IPS-18c (cell line): ENCODE measurements around the gene LAMC3.

Source experiments
- H3K4me3 ChIP-seq: 2 replicates; pipeline ENCODE4 v1.7.0; 2013; ENCODE audit warnings: low read depth, mild to moderate bottlenecking, low read length, moderate library complexity; ENCODE audit not compliant: insufficient read depth
- H3K9me3 ChIP-seq: one replicate; pipeline ENCODE4 v1.6.1; 2013; ENCODE audit warnings: mild to moderate bottlenecking, low read length, moderate library complexity; ENCODE audit not compliant: control insufficient read depth, insufficient read depth

Gene LAMC3

DNA sequence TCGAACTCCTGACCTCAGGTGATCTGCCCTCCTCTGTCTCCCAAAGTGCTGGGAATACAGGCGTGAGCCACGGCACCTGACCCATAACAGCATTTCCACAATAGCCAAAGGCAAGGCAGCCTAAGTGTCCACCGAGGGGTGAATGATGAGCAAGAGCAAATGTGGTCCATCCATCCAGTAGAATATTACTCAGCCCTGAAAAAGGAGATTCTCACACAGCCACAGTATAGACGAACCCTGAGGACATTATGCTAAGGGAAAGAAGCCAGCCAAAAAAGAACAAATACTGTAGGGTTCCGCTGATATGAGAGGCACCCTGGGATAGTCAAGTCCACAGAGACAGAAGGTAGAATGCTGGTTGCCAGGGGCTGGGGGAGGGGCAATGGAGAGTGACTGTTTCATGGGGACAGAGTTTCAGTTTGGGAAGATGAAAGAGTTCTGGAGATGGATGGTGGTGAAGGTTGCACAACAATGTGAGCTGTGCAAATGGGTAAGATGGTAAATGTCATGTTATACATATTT is 7.0 kb downstream of the LAMC3 start:
- Histone ChIP-seq H3K4me3 (no peak overlapping the region), H3K9me3 (no peaks in the 10 kb centered on the region)

DNA sequence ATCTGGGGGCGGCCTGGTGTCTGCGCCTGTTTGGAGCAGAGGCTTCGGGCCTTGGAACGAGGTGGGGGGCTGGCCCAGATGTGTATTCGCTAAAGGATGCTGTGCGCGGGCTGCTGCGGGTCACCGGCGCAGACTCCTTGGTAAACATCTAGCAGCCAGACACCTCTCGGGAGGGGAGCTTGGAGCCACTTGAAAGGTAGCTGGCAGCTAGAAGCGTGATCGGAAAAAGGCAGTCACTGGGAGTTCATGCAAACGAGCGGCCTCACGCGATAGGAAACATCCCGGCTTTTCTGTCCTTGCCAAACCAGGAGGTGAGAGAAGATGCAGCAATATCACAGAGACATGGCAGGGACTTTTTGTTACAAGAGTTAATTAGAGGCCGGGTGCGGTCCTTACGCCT is 8.1 kb downstream of the LAMC3 start:
- no peaks in the 10 kb centered on the region for H3K9me3 ChIP-seq
- H3K4me3 ChIP-seq: no peak overlapping the region

DNA sequence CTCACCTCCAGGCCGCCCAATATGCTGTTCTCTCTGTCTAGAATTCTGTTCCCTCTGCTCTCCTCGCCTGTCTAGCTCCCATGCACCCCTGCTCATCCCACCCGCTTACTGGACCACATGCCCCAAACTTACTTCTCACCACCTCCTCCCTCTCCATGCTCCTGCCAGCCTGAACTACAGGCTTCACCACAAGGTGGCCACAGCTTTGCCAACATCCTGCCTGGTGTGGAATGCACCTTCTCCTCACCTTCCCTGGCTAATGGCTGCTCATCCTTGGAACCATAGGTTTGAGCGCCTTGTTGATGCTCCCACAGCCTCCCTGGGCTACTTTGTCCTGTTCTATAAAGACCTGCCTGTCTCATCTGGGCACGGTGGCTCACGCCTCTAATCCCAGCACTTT is 9.6 kb downstream of the LAMC3 start:
- Histone ChIP-seq H3K9me3 (no peaks in the 10 kb centered on the region), H3K4me3 (no peak overlapping the region)

GRCh38 chr9:131019388-131020239 is 10.6 kb downstream of the LAMC3 start:
- H3K4me3 ChIP-seq: no peak overlapping the region
- H3K9me3 ChIP-seq: no peaks in the 10 kb centered on the region

GRCh38 chr9:131020388-131020787 is 11.4 kb downstream of the LAMC3 start:
- Histone ChIP-seq H3K4me3 (no peak overlapping the region), H3K9me3 (no peaks in the 10 kb centered on the region)

GRCh38 chr9:131020862-131021261 is 11.9 kb downstream of the LAMC3 start:
- H3K9me3 ChIP-seq: no peaks in the 10 kb centered on the region
- no peak overlapping the region for H3K4me3 ChIP-seq

DNA sequence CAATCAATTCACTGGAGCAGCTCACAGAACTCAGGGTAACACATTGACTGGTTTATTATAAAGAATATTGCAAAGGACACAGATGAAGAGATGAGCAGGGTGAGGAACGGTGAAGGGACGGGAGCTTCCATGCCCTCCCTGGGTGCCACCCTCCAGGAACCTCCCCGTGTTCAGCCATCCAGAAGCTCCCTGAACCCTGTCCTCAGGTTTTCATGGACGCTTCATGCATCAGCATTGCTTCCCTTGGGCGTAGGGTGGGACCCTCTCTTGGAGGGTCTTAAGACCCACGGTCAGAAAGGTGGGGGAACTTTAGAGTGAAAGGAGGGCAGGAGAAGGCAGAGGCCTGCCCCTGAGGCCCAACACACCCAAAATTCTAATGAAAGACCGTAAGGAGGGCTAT is 12.8 kb downstream of the LAMC3 start:
- H3K4me3 ChIP-seq: no peak overlapping the region
- no peaks in the 10 kb centered on the region for H3K9me3 ChIP-seq

- H3K4me3 ChIP-seq: no peak overlapping the region
- no peaks in the 10 kb centered on the region for H3K9me3 ChIP-seq
Measured at GRCh38 chr9:131024978-131025868, 16.2 kb downstream of the LAMC3 start.

DNA sequence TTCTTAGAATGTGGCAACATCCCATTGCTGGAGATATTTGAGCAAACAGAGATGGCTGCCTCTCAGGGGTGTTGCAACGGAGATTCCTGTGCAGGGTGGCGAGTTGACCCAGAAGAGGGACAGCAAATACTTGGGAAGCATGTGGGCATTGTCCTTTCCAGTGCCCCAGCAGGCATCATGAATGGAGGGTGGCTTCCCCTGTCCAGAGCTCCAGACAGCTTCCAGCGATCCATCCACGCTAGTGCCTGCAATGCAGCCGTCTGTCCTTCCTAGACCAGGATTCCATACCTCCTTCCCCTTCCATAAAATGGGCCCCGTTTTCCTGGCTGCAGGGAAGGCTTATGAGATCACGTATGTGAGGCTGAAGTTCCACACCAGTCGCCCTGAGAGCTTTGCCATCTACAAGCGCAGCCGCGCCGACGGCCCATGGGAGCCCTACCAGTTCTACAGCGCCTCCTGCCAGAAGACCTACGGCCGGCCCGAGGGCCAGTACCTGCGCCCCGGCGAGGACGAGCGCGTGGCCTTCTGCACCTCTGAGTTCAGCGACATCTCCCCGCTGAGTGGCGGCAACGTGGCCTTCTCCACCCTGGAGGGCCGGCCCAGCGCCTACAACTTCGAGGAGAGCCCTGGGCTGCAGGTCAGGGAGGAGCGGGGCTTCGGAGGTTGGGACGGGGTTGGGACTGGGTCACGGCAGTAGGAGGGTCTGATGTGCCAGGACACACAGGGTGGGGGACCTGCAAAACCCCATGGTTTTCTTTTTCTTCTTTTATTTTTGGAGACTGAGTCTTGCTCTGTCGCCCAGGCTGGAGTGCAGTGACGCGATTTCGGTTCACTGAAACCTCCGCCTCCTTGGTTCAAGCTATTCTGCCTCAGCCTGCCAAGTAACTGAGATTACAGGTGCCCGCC is 17.2 kb downstream of the LAMC3 start:
- H3K4me3 ChIP-seq: no peak overlapping the region
- H3K9me3 ChIP-seq: no peaks in the 10 kb centered on the region

DNA sequence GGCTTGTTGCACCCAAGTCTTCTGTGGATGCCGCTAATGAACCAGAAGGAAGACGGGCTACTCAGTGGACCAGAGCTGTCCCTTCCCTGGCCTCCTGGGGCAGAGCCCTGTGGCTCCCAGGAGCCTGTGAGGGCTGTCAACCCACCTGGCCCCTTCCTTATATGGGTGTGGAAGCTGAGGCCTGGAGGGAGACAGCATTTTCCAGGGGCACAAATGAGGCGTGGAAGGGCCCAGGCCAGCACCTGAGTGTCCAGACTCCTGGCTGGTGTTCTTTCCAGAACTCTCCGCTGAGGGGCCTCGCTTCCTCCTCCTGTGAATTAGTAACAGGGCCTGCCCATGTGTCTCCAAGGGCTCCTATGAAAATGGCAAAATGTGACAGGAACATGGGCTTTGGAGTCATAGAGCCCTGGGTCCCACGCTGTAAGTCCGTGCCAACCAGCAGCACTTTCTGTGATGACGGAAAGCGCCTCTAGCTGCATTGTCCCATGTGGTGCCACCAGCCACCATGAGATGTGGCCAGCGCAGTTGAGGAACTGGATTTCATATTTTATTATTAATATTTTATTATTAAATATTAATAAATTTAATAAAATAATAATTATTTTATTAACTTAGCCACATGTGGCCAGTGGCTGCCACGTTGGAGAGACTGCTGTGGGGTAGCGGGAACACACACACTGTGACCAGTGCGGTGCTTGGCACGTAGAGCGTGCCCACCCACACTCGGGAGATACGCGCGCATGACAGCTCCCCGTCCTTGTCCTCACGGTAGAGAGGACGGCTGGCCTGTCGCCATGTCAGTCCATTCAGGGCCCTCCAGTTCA is 18.3 kb downstream of the LAMC3 start:
- Histone ChIP-seq H3K9me3 (no peaks in the 10 kb centered on the region), H3K4me3 (no peak overlapping the region)

DNA sequence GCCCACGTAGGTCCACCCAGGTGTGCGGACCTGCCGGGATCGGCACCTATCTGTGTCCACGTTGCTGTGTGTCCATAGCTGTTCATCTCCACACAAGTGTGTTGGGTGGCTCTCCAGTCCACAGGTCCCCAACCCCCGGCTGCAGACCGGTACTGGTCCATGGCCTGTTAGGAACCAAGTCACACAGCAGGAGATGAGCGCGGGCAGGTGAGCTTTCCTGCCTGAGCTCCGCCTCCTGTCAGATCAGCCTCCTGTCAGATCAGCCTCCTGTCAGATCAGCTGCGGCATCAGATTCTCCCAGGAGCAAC is 18.9 kb downstream of the LAMC3 start:
- H3K9me3 ChIP-seq: no peaks in the 10 kb centered on the region
- no peak overlapping the region for H3K4me3 ChIP-seq

GRCh38 chr9:131028221-131028884 is 19.4 kb downstream of the LAMC3 start:
- no peaks in the 10 kb centered on the region for H3K9me3 ChIP-seq

GRCh38 chr9:131028931-131029573 is 20.1 kb downstream of the LAMC3 start:
- no peak overlapping the region for H3K4me3 ChIP-seq
- H3K9me3 ChIP-seq: no peaks in the 10 kb centered on the region

More at GRCh38 chr9:131028221-131028884, 19.4 kb downstream of the LAMC3 start:
- H3K4me3 ChIP-seq: no peak overlapping the region

GRCh38 chr9:131029574-131029952 is 20.6 kb downstream of the LAMC3 start:
- Histone ChIP-seq H3K9me3 (no peaks in the 10 kb centered on the region), H3K4me3 (no peak overlapping the region)

DNA sequence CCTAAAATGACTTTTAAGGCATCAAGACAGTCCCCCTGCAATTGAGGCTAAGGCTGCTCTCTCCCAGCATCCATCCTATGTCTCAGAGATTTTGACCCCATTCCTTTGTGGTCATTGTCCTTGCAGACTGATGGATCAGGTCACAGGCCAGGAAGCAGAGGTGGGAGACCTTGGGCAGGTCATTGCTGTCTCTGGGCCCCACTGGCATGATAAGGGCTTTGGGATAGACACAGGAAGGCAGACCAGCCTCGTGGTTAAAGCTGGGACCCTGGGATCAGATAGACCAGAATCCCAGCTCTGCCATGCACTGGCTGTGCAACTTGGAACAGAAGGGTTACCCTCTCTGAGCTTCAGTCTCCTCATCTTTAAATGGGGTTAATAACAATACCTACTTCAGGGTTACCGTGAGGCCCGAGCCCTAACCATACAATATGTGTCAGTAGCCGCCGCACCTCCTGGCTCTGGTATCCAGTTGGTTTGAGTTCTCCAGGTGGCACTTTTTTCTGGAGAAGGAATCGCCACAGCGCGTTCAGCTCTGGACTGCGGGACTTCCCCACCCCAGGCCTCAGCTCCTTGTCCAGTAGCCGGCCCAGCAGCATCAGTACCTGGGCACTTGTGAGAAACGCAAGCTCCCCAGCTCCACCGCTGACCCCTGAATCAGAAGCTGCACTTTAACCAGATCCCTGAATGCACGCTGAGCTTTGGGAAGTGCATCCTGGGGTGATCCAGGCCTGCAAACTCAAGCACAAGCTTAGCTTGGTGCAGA is 21.4 kb downstream of the LAMC3 start:
- Histone ChIP-seq H3K4me3 (no peak overlapping the region), H3K9me3 (no peaks in the 10 kb centered on the region)
